Duodenal mucosa (tissue), 2 donors: ENCODE results near the gene MAP2K2.

Experiments
- H3K27ac ChIP-seq: one replicate; pipeline ENCODE4 v1.7.0; 2013; ENCODE audit warnings: low read depth, low read length
- H3K27me3 ChIP-seq, 2 donors: one replicate each; pipeline ENCODE4 v1.7.0; 2013; ENCODE audit warnings: low read length in 2 of 2, control low read depth in 1 of 2; ENCODE audit not compliant: insufficient read depth in 2 of 2, control insufficient read depth in 1 of 2
- H3K36me3 ChIP-seq, 2 donors: one replicate each; pipeline ENCODE4 v1.7.0; 2013; ENCODE audit warnings: low read length in 2 of 2, control low read depth in 1 of 2; ENCODE audit not compliant: insufficient read depth in 2 of 2, control insufficient read depth in 1 of 2
- H3K4me1 ChIP-seq, 2 donors: one replicate each; pipeline ENCODE4 v1.7.0; 2013; ENCODE audit warnings: low read length in 2 of 2, control low read depth in 1 of 2; ENCODE audit not compliant: insufficient read depth in 2 of 2, control insufficient read depth in 1 of 2
- H3K4me3 ChIP-seq, 2 donors: one replicate each; pipeline ENCODE4 v1.7.0; 2013; ENCODE audit warnings: low read length in 2 of 2, low read depth in 1 of 2
- H3K9ac ChIP-seq, 2 donors: one replicate each; pipeline ENCODE4 v1.7.0; 2013; ENCODE audit warnings: low read length in 2 of 2, low read depth in 1 of 2
- H3K9me3 ChIP-seq, 2 donors: one replicate each; pipeline ENCODE4 v1.7.0; 2013; ENCODE audit warnings: low read length in 2 of 2, control low read depth in 1 of 2; ENCODE audit not compliant: control insufficient read depth in 1 of 2

The MAP2K2 gene

GRCh38 chr19:4053423-4054324 lies 70.2 kb downstream of the MAP2K2 start:
- Histone ChIP-seq H3K9ac (peak overlapping the region; percentile 46 to 69), H3K4me3 (peak overlapping the region; percentile 51 to 66), H3K9me3 (no peaks in the 10 kb centered on the region), H3K27ac (peak overlapping the region; percentile 92), H3K27me3 (no peaks in the 10 kb centered on the region), H3K36me3 (peaks cover 16 to 29% of the 10 kb centered on the region in 2 donors), H3K4me1 (peaks cover 52 to 55% of the 10 kb centered on the region in 2 donors)

- Histone ChIP-seq H3K9me3 (no peaks in the 10 kb centered on the region), H3K4me1 (peaks cover 45 to 48% of the 10 kb centered on the region in 2 donors), H3K4me3 (peak overlapping the region; percentile 51 to 66), H3K9ac (peak overlapping the region; percentile 46 to 69), H3K27me3 (no peaks in the 10 kb centered on the region), H3K36me3 (peaks cover 16 to 36% of the 10 kb centered on the region in 2 donors), H3K27ac (peak overlapping the region; percentile 92)
These were observed 70.9 kb downstream of the MAP2K2 start for GRCh38 chr19:4052993-4053422.

- peaks cover 16 to 38% of the 10 kb centered on the region in 2 donors for H3K36me3 ChIP-seq
- peaks cover 41 to 44% of the 10 kb centered on the region in 2 donors for H3K4me1 ChIP-seq
- H3K9ac ChIP-seq: peak overlapping the region; percentile 69 to 75
- H3K27me3 ChIP-seq: no peaks in the 10 kb centered on the region
- H3K27ac ChIP-seq: peak overlapping the region; percentile 92
- H3K4me3 ChIP-seq: peak overlapping the region; percentile 55 to 66
- no peaks in the 10 kb centered on the region for H3K9me3 ChIP-seq
These were observed 71.6 kb downstream of the MAP2K2 start for GRCh38 chr19:4052114-4052992.

GRCh38 chr19:4051175-4052101 lies 72.5 kb downstream of the MAP2K2 start:
- peak overlapping the region; percentile 60 to 75 for H3K9ac ChIP-seq
- no peaks in the 10 kb centered on the region for H3K27me3 ChIP-seq
- H3K27ac ChIP-seq: peak overlapping the region; percentile 92
- peaks cover 41 to 44% of the 10 kb centered on the region in 2 donors for H3K4me1 ChIP-seq
- no peaks in the 10 kb centered on the region for H3K9me3 ChIP-seq
- H3K36me3 ChIP-seq: peaks cover 16 to 38% of the 10 kb centered on the region in 2 donors
- peak overlapping the region; percentile 13 to 55 for H3K4me3 ChIP-seq

GRCh38 chr19:4049432-4049831 lies 74.5 kb downstream of the MAP2K2 start:
- H3K4me3 ChIP-seq: no peak overlapping the region
- H3K27me3 ChIP-seq: no peaks in the 10 kb centered on the region
- H3K4me1 ChIP-seq: peaks cover 34 to 36% of the 10 kb centered on the region in 2 donors
- H3K9me3 ChIP-seq: no peaks in the 10 kb centered on the region
- H3K9ac ChIP-seq: peak overlapping the region; percentile 25 to 33
- peaks cover 19 to 43% of the 10 kb centered on the region in 2 donors for H3K36me3 ChIP-seq
- peak overlapping the region; percentile 42 for H3K27ac ChIP-seq

GRCh38 chr19:4046946-4047683 lies 76.8 kb downstream of the MAP2K2 start:
- Histone ChIP-seq H3K36me3 (peaks cover 4 to 32% of the 10 kb centered on the region in 2 donors), H3K9me3 (no peaks in the 10 kb centered on the region), H3K4me3 (no peak overlapping the region), H3K4me1 (peaks cover 19 to 24% of the 10 kb centered on the region in 2 donors), H3K9ac (no peak overlapping the region), H3K27ac (no peak overlapping the region), H3K27me3 (no peaks in the 10 kb centered on the region)

GRCh38 chr19:4046362-4046691 lies 77.6 kb downstream of the MAP2K2 start:
- peaks cover 13 to 16% of the 10 kb centered on the region in 2 donors for H3K4me1 ChIP-seq

GRCh38 chr19:4045597-4046361 lies 78.1 kb downstream of the MAP2K2 start:
- Histone ChIP-seq H3K4me3 (no peak overlapping the region), H3K27ac (no peak overlapping the region), H3K36me3 (peaks cover 4 to 35% of the 10 kb centered on the region in 2 donors), H3K9me3 (no peaks in the 10 kb centered on the region), H3K4me1 (peaks cover 11 to 13% of the 10 kb centered on the region in 2 donors), H3K9ac (no peak overlapping the region), H3K27me3 (no peaks in the 10 kb centered on the region)

More at GRCh38 chr19:4046362-4046691, 77.6 kb downstream of the MAP2K2 start:
- Histone ChIP-seq H3K27ac (no peak overlapping the region), H3K36me3 (peaks cover 4 to 33% of the 10 kb centered on the region in 2 donors), H3K4me3 (no peak overlapping the region), H3K9me3 (no peaks in the 10 kb centered on the region), H3K27me3 (no peaks in the 10 kb centered on the region), H3K9ac (no peak overlapping the region)
